GM12878 (cell line): ENCODE results near the gene FGF1. TPM values are rescaled to one million over a fixed set of nuclear protein-coding genes. Genes with fewer than 3 reads are reported as not detected.

Experiments
- ATAC-seq: fragments of 200-7000 bp; cut with Tn5 transposase; 3 replicates; pipeline ENCODE4 v1.9.1; 2020; ENCODE audit warnings: mild to moderate bottlenecking, moderate library complexity
- BruUV-seq: library from RNA; stranded (reverse); fragments of 400-500 nt; replicated peaks from 2 replicates; lab custom pipeline; 2021; lab: Mats Ljungman, UMichigan
- CTCF ChIA-PET: fragments of 300-600 bp; sonication (Branson Sonifier 250); formaldehyde crosslinking; extraction: SDS; loops from one replicate; lab custom pipeline; 2021; ENCODE audit warnings: inconsistent platforms; lab: Yijun Ruan, JAX
- POLR2A ChIA-PET: fragments of 350-600 bp; formaldehyde crosslinking; extraction: SDS; loops from one replicate; lab custom pipeline; 2021; ENCODE audit warnings: inconsistent platforms; lab: Charles Lee
- RAD21 ChIA-PET: fragments of 300-600 bp; sonication (Branson Sonifier 250); formaldehyde crosslinking; loops from one replicate; lab custom pipeline; 2023; ENCODE audit warnings: antibody characterized with exemption; ENCODE audit not compliant: unreplicated experiment; lab: Charles Lee
- SMC1A ChIA-PET: fragments of 300-600 bp; sonication (Branson Sonifier 250); formaldehyde crosslinking; loops from one replicate; lab custom pipeline; 2023; ENCODE audit not compliant: unreplicated experiment, uncharacterized antibody; lab: Charles Lee
- DNase-seq: peaks from one replicate; pipeline ENCODE4 v3.0.0-alpha.2; 2011; ENCODE audit warnings: low read depth, low spot score
- FAIRE-seq: peaks from 3 replicates; lab custom pipeline; 2011; peaks lifted over from hg19 to GRCh38; lab: Jason Lieb, UNC
- H2AFZ ChIP-seq: 2 replicates; pipeline ENCODE4 v1.6.0; 2011; ENCODE audit warnings: low read depth, low read length, control low read depth; ENCODE audit not compliant: control insufficient read depth
- H3K27ac ChIP-seq: 2 replicates; pipeline ENCODE4 v1.5.1; 2011; ENCODE audit warnings: control low read depth; ENCODE audit not compliant: control insufficient read depth, insufficient read depth
- H3K27me3 ChIP-seq, 2 experiments: replicated peaks in 1 of 2; 2 replicates each; pipeline versions ENCODE4 v1.6.0 to v1.6.1; 2011; ENCODE audit warnings: low read length in 1 of 2; ENCODE audit not compliant: control insufficient read depth in 2 of 2, insufficient read depth in 2 of 2
- H3K36me3 ChIP-seq, 2 experiments: 2 replicates each; pipeline ENCODE4 v1.5.1; 2011; ENCODE audit warnings: low read length in 1 of 2; ENCODE audit not compliant: control insufficient read depth in 2 of 2, insufficient read depth in 2 of 2
- H3K4me1 ChIP-seq: 2 replicates; pipeline ENCODE4 v1.6.1; 2011; ENCODE audit warnings: mild to moderate bottlenecking, low read length, moderate library complexity, mixed read lengths; ENCODE audit not compliant: control insufficient read depth, insufficient read depth
- H3K4me2 ChIP-seq: 2 replicates; pipeline ENCODE4 v1.6.0; 2011; ENCODE audit warnings: control low read depth; ENCODE audit not compliant: control insufficient read depth, insufficient read depth
- H3K4me3 ChIP-seq: fragments of 200-600 bp; sonication (generic); 2 replicates; pipeline ENCODE4 v1.5.1; 2016
- H3K79me2 ChIP-seq: 2 replicates; pipeline ENCODE4 v1.6.0; 2011; ENCODE audit warnings: low read length; ENCODE audit not compliant: control insufficient read depth, insufficient read depth
- H3K9ac ChIP-seq: 2 replicates; pipeline ENCODE4 v1.8.0; 2011; ENCODE audit warnings: low read length, control low read depth, mixed read lengths; ENCODE audit not compliant: control insufficient read depth, insufficient read depth
- H3K9me3 ChIP-seq: replicated peaks from 3 replicates; pipeline ENCODE4 v1.5.1; 2011; ENCODE audit warnings: mild to moderate bottlenecking, low read length; ENCODE audit not compliant: control insufficient read depth, insufficient read depth
- H4K20me1 ChIP-seq: 2 replicates; pipeline ENCODE4 v1.6.0; 2011; ENCODE audit not compliant: control insufficient read depth, insufficient read depth
- BCL3 ChIP-seq: IDR thresholded peaks from 2 replicates; pipeline ENCODE4 v1.6.1; 2011; ENCODE audit warnings: borderline replicate concordance, low read depth, mild to moderate bottlenecking, moderate library complexity, low read length; ENCODE audit not compliant: insufficient read depth, poor library complexity, severe bottlenecking
- MTA3 ChIP-seq: IDR thresholded peaks from 2 replicates; pipeline ENCODE4 v1.6.1; 2012; ENCODE audit warnings: low read length, inconsistent platforms, borderline replicate concordance
- SUPT20H ChIP-seq: IDR thresholded peaks from 2 replicates; pipeline ENCODE4 v1.6.1; 2011; ENCODE audit warnings: low read depth, mild to moderate bottlenecking, low read length, moderate library complexity, borderline replicate concordance; ENCODE audit not compliant: control insufficient read depth
- ZNF384 ChIP-seq: IDR thresholded peaks from 2 replicates; pipeline ENCODE4 v1.6.1; 2012; ENCODE audit warnings: low read depth, mild to moderate bottlenecking, low read length, improper control_type of control experiment, borderline replicate concordance
- WGBS: methylation state at CpG from one replicate; pipeline ENCODE4 v1.1.6; 2016; ENCODE audit warnings: low lambda C conversion rate; ENCODE audit not compliant: insufficient replicate concordance, insufficient coverage; ENCODE audit errors: missing lambda C conversion rate; 5-methylcytosine and 5-hydroxymethylcytosine counted together
- in situ Hi-C: fragments of 300-500 bp; cut with MboI; formaldehyde crosslinking; loops from 9 replicates; pipeline ENCODE4 v1.14.3; 2018; ENCODE audit warnings: mixed read lengths
- intact Hi-C: fragments of 100-400 bp; cut with micrococcal nuclease; formaldehyde crosslinking; loops from one replicate; pipeline ENCODE4 v1.14.2; 2022; ENCODE audit not compliant: unreplicated experiment
- polyA plus RNA-seq, 11 experiments: library from polyadenylated mRNA; depleted of rRNA in 4 of 11; unstranded in 6 of 11; stranded (reverse) in 5 of 11; fragments of >200 nt; fragmentation: Nextera tagmentation in 4 of 11; fragmentation: Illumina TruSeq in 1 of 11; extraction: Ambion mirVana in 4 of 11; extraction: Trizol in 1 of 11; gene quantifications; 1 replicate in 1 of 11; 2 replicates in 10 of 11; pipeline versions ENCODE4 v1.2.1 to v1.2.3, GENCODE V29; 2011 to 2016; ENCODE audit warnings: inconsistent platforms in 2 of 11, missing spikeins in 2 of 11, low read depth in 1 of 11
- total RNA-seq, 4 experiments: library from RNA; depleted of rRNA in 3 of 4; stranded (reverse); fragments of >200 nt in 3 of 4; fragmentation: Illumina TruSeq in 1 of 4; extraction: Trizol in 1 of 4; gene quantifications; 2 replicates each; pipeline versions ENCODE4 v1.2.1 to v1.2.3, GENCODE V29; 2013 to 2021

The FGF1 gene
- total and polyA plus RNA-seq, 10 of the 15 experiments (the other 5 are each of a cell fraction or from before 2014, with no cell fraction given): not detected

GRCh38 chr5:142724821-142725220 is 38.9 kb upstream of the FGF1 start:
- WGBS: 15% methylated on average over 9 of the region's 9 CpGs
- DNase-seq (no peak), ATAC-seq (no peak), FAIRE-seq (no peak)
- no peaks in the 10 kb centered on the region for H4K20me1 ChIP-seq
- TF ChIP-seq BCL3 (no peak), MTA3 (no peak), ZNF384 (no peak), SUPT20H (no peak)
- H3K4me1 ChIP-seq: no peaks in the 10 kb centered on the region; the same call in 1 of the 2 replicates
- no peaks in the 10 kb centered on the region; a peak in 1 of 4 replicates for H3K27me3 ChIP-seq
- no peak overlapping the region; the same call in 1 of the 2 replicates for H2AFZ ChIP-seq
- CTCF ChIA-PET: interaction anchor here (4.0 to 14.0 kb wide), 3 partner anchors 11 to 152 kb away, joined by 17 to 243 read pairs (median 38); no protein-coding TSS in a partner anchor
- no peaks in the 10 kb centered on the region for H3K79me2 ChIP-seq
- SMC1A ChIA-PET: interaction anchor here (1.2 to 1.3 kb wide), 2 partner anchors 24 to 140 kb away, joined by 3 read pairs; no protein-coding TSS in a partner anchor
- no peak overlapping the region for H3K4me3 ChIP-seq
- intact Hi-C loops (no loop called here), in situ Hi-C loops (loop anchor here (5.0 kb wide), 1 partner anchor 152 kb away; no protein-coding TSS in a partner anchor)
- H3K9ac ChIP-seq: no peak overlapping the region
- POLR2A ChIA-PET: no interaction called here
- RAD21 ChIA-PET: no interaction called here
- H3K4me2 ChIP-seq: no peak overlapping the region
- H3K36me3 ChIP-seq: no peaks in the 10 kb centered on the region
- H3K9me3 ChIP-seq: no peaks in the 10 kb centered on the region; the same call in 2 of the 3 replicates
- BruUV-seq: no TSS peak
- H3K27ac ChIP-seq: no peak overlapping the region
